Nasal cavity respiratory epithelium epithelial cell of viscerocranial mucosa (primary cell): Measurements from ENCODE around the gene ADGRG4. TPM values are rescaled to one million over a fixed set of nuclear protein-coding genes. Genes with fewer than 3 reads are reported as not detected.

ENCODE experiments used
- total RNA-seq: library from RNA; depleted of rRNA; stranded (reverse); fragments of >200 nt; gene quantifications from 2 replicates; pipeline ENCODE4 v1.2.3, GENCODE V29; 2014

The ADGRG4 gene
- total RNA-seq: not detected in 2 replicates

DNA sequence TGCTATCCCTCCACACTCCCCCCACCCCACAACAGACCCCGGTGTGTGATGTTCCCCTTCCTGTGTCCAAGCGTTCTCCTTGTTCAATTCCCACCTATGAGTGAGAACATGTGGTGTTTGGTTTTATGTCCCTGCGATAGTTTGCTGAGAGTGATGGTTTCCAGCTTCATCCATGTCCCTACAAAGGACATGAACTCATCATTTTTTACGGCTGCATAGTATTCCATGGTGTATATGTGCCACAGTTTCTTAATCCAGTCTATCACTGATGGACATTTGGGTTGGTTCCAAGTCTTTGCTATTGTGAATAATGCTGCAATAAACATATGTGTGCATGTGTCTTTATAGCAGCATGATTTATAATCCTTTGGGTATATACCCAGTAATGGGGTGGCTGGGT is at the start of gene ADGRG4:
Gene ADGRG4, plus strand, starts transcription at position 243 of the 400 bp plus-strand sequence. CDS start 7,815 bp downstream, outside the sequence.

GRCh38 chrX:136251041-136251991 is 49.4 kb upstream of the ADGRG4 start, which contains the start of gene MAP7D3:
MAP7D3 (minus strand) TSS chrX:136251400; CDS start chrX:136251358, 42 bp downstream.

Other genes with a start within 250 kb of the ADGRG4 start
- gene FHL1, start 153.4 kb upstream of the ADGRG4 start, total RNA-seq: 9.9 and 103 TPM in 2 replicates
- 6.8 and 11.0 TPM in 2 replicates for gene MAP7D3, start 49.6 kb upstream of the ADGRG4 start, total RNA-seq
- not detected in 2 replicates for gene BRS3, start 187.0 kb downstream of the ADGRG4 start, total RNA-seq
- 48.9 and 53.0 TPM in 2 replicates for gene HTATSF1, start 196.6 kb downstream of the ADGRG4 start, total RNA-seq
- gene VGLL1, start 231.3 kb downstream of the ADGRG4 start, total RNA-seq: 1.7 and 2.2 TPM in 2 replicates